Coronary artery (tissue), 2 donors: ENCODE measurements around the gene DCHS2.

Experiments
- DNase-seq: peaks from one replicate; pipeline ENCODE4 v3.0.0-alpha.2; 2017; ENCODE audit warnings: low spot score
- H3K27ac ChIP-seq, 2 donors: fragments of 200-600 bp; sonication (generic); one replicate each; pipeline ENCODE4 v1.5.1; 2016 to 2019
- H3K4me3 ChIP-seq: fragments of 200-600 bp; sonication (generic); 2 replicates; pipeline ENCODE4 v1.5.1; 2016; ENCODE audit warnings: mild to moderate bottlenecking, moderate library complexity
- TF ChIP-seq, protein P1 (sequence below): fragments of 200-600 bp; sonication (generic); IDR thresholded peaks from one replicate; pipeline ENCODE4 v1.5.1; 2019; ENCODE audit warnings: antibody characterized with exemption

DCHS2 gene

DNA sequence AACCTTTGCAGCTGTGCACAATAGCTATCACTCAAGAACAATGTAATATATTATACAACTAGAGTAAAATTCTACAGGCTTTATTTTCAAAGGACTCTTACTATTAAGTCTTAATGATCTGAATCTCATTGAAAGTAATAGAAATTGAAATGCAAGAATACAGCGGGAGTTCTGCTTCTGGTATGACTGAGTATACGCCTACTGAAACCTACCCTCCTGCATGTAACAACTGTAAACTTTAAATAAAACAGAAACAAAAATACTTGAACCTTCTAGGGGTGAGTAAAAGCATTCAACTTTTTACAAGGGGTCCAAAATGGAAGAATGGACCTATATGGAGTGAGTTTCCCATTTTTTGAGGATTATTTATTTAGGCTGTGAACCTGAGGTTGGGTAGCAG lies 13.5 kb downstream of the DCHS2 start:
- H3K27ac ChIP-seq = no peak overlapping the region
- TF ChIP-seq, protein P1, sequence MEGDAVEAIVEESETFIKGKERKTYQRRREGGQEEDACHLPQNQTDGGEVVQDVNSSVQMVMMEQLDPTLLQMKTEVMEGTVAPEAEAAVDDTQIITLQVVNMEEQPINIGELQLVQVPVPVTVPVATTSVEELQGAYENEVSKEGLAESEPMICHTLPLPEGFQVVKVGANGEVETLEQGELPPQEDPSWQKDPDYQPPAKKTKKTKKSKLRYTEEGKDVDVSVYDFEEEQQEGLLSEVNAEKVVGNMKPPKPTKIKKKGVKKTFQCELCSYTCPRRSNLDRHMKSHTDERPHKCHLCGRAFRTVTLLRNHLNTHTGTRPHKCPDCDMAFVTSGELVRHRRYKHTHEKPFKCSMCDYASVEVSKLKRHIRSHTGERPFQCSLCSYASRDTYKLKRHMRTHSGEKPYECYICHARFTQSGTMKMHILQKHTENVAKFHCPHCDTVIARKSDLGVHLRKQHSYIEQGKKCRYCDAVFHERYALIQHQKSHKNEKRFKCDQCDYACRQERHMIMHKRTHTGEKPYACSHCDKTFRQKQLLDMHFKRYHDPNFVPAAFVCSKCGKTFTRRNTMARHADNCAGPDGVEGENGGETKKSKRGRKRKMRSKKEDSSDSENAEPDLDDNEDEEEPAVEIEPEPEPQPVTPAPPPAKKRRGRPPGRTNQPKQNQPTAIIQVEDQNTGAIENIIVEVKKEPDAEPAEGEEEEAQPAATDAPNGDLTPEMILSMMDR = no peak
- no peak for DNase-seq
- no peak overlapping the region for H3K4me3 ChIP-seq

DNA sequence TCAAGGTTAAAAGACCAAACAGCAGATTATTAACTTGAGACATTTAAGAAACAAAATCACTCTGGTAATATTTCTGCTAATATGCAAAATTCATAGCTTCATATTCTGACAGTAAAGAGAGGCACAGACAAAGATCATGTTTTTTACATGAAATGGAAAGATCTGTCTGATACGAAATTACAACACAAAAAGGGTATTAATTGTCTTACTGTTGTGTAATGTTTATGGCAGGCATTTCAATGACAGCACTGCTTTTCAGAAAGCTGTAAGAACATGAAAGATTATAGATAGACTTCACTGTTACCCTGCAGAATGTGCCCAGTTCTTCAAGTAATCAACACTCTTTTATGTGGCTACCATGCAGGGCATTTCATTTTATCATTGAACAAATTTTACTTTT lies 15.4 kb downstream of the DCHS2 start:
- Histone ChIP-seq H3K4me3 (no peak overlapping the region), H3K27ac (no peak overlapping the region)
- DNase-seq = no peak
- TF ChIP-seq, protein P1 = no peak

DNA sequence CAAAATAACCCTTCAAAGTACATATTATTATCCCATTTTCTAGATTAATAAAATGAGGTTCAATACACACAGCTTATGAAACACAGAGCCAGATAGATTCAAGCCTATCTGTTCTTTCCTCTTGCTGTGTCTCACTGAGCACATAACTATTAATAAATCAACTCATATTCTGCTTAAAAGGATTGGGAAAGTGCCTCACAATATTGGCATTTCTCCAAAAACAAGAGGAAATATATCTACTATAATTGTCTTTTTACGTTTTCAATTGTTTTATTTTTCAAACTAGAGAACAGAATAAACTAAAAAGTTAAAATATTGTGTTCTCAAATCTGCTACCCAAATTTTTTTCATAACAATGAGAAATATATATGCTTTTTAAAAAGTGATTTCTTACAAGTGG lies 15.8 kb downstream of the DCHS2 start:
- H3K27ac ChIP-seq = no peak overlapping the region
- no peak for DNase-seq

DNA sequence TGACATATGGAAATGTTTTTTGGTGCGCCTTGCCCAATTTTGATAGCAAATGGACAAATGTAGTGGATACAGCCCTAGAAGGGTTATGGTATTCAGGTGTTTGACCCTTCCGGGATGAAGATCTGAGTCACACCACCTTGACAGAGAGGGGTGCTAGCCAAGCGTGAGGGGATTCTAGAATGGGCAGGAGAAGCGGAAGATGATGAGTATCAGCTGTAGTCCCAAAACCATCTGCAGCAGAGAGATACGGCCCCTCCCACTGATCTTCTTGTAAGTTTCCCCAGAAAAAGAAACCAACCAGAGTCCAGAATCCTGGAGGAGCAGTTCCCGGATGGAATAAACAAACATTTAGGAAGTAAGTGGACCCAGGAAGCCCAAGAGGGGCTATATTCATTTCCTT lies 18.1 kb downstream of the DCHS2 start:
- TF ChIP-seq, protein P1 = no peak
- no peak for DNase-seq
- Histone ChIP-seq H3K4me3 (no peak overlapping the region), H3K27ac (no peak overlapping the region)

More for the DNA sequence above, 15.8 kb downstream of the DCHS2 start:
- TF ChIP-seq, protein P1 = no peak
- H3K4me3 ChIP-seq = no peak overlapping the region

DNA sequence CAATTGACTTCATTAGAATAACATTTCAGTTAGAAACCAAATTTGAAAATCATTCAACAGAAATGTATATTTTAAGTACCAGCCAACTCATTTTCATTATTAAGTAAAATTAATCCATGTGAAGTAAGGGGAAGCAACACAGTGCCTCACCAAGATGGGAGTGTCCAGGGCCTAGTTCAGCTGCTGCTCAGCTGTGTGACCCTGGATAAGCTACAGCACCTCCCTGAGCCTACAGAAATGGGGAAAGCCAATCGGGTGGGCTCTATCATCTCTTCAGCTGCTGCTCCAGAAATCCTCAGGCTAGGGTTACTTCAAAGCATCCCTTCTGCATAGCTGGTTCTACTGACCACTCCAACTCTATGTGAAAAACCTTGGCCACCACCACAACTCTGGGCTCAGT lies 18.7 kb downstream of the DCHS2 start:
- no peak overlapping the region for H3K27ac ChIP-seq
- TF ChIP-seq, protein P1 = no peak

DNA sequence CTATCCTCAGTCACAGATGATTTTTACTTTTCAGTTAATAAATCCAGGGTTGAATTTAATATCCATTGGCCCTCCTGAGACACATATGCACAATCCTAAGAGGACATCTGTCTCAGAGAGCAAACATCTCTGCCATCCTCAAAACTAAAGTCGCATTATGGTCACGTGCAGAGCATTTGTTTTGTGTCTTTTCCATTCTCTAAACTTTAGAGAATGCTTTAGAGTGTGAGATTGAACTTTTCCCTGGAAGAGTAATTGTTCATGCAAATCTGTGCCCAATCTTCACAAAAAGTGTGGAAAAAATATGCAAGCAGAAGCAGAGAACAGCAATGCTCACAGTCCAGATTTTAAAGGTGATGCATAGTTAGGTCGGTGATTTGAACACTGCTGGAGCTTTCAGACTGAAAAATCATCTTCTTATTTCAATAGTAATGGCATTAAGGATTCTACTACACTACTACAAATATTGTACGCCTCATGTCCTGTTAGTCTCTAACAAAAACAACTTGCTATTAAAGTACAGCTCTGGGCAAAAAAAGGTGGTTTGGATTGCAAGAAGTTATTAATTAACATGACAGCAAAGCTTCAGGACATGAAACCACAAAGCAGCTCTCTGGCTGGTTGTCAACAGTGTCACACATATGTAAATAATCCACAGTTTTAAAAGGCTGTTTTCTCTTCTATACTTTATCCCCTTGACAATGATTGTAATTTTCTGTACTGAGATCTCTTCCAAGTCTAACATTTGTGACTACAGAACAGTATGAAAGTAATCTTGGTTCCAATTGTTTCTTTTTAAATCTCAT lies 19.9 kb downstream of the DCHS2 start:
- H3K4me3 ChIP-seq = no peak overlapping the region
- TF ChIP-seq, protein P1 = no peak
- no peak for DNase-seq
- no peak overlapping the region for H3K27ac ChIP-seq

More for the DNA sequence above, 18.7 kb downstream of the DCHS2 start:
- DNase-seq = no peak
- no peak overlapping the region for H3K4me3 ChIP-seq

DNA sequence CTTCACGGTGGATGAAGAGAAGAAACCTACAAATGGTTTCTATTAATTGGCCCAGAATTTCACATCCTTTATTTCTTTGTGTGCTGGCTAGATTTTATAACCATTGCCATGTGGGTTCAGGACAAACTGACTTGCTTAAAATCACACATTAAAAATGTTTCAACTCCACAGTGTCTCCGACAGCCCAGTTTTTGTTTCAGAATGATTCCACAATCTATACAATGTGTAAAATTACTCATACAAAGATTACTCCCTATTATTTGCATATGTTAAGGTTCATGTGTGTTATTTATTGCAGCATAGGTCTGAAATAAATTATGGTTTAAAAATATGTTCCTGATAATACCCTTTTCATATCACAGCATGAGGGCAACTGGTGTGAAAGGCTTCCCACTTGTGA lies 20.6 kb downstream of the DCHS2 start:
- no peak overlapping the region for H3K27ac ChIP-seq
- no peak overlapping the region for H3K4me3 ChIP-seq
- TF ChIP-seq, protein P1 = no peak
- DNase-seq = no peak
